GM12892 (cell line): ENCODE data around the gene ABCC6. TPM values are rescaled to one million over a fixed set of nuclear protein-coding genes. Genes with fewer than 3 reads are reported as not detected.
"Not testable (repeated sequence)": the region's sequence is repeated elsewhere in the genome, so short reads cannot be mapped to it uniquely, and the experiment has no call there.

Experiments used
- DNase-seq: peaks from one replicate; pipeline ENCODE4 v3.0.0; 2011; ENCODE audit not compliant: insufficient read length
- FAIRE-seq: peaks from 2 replicates; lab custom pipeline; 2011; peaks lifted over from hg19 to GRCh38; lab: Jason Lieb, UNC
- polyA plus RNA-seq: library from polyadenylated mRNA; unstranded; fragments of >200 nt; gene quantifications from one replicate; pipeline ENCODE4 v1.2.1, GENCODE V29; 2012; ENCODE audit warnings: missing spikeins, inconsistent platforms; ENCODE audit not compliant: missing spikeins

ABCC6 gene
- 0.45 TPM for polyA plus RNA-seq

DNA sequence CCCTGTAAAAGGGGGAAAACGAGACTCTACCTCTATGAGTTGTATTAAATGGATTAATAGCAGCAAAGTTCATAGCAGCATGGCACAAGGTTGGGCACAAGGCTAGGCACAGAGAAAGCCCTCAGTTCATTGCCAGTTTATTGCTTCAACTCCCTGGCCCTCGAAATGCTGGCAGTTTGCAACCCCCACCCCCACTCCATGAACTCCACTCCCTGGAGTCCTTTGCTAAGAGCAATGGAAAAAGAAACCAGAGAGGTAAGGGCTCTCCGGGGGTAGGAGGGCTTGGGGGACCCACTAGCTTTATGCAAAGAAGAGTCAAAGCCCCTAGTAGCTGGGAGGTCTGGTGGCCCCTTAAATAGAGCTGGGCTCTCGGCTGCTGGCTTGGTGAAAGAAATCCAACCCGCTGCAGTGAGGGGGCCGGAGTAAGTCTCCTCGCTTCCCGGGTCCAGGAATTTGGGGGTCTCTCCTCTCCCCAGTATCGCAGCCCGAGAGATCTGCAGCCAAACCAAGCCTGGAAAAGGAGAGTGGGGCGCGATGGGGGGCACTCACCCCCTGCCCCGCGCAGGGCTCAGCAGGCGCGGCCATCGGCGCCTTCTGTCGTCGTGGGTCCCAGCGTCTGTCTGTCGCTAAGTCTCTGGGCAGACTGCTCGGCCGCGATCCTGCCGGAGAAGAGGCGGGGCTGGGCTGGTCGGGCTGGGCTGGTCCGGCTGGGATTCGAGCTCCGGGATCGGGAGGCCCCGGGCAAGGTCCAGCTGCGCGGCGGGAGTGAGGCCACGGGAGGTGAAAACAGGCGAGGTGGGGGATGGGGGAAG lies at the start of gene ABCC6:
Gene ABCC6, minus strand, starts transcription at position 645 of the 812 bp plus-strand sequence. Its CDS starts 60 bp downstream, at position 585.
- DNase-seq, FAIRE-seq: not testable (repeated sequence)

DNA sequence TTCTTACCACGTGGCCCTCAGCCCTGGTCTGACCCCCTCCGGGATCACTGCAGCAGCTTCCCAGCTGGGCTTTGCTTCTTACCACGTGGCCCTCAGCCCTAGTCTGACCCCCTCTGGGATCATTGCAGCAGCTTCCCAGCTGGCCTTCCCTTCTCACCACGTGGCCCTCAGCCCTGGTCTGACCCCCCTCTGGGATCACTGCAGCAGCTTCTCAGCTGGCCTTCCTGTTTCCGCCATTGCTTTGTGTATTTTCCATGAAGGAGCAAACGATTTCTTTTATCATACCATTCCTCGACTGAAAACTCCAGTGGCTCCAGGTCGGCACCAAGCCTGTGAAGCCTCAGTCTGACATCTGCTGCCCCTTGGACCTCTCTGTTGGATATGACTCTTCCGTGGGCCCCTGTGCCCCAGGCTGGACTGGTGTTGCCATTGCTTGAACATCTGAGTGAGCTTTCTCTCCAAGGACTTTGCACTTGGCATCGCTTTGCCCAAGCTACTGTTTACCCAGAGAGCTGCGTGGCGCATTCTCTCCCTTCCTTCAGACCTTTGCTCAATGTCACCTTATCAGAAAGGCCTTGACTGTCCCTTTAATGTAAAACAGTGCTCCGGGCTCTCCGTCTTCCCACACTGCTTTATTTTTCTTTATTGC lies 49.4 kb upstream of the ABCC6 start:
- FAIRE-seq, DNase-seq: not testable (repeated sequence)

DNA sequence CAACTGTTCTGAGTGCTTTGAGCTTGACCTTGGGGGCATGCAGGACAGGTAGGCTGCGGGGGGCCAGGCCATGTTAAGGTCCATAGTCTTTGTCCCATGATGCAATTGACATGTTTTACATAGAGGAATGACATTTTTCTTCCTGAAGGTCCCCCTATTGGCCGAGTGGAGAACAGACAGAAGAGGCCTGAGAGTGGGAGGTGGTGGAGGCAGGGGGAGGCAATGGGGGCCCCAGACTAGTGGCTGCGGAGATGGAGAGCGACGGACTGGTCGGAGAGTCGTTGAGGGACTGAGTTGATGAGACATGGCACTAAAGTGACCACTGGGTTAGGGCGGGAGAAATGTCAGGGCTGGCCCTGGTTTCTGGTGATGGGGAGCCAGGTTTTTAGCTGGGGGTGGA lies 48.4 kb upstream of the ABCC6 start:
- not testable (repeated sequence) for DNase-seq, FAIRE-seq

DNA sequence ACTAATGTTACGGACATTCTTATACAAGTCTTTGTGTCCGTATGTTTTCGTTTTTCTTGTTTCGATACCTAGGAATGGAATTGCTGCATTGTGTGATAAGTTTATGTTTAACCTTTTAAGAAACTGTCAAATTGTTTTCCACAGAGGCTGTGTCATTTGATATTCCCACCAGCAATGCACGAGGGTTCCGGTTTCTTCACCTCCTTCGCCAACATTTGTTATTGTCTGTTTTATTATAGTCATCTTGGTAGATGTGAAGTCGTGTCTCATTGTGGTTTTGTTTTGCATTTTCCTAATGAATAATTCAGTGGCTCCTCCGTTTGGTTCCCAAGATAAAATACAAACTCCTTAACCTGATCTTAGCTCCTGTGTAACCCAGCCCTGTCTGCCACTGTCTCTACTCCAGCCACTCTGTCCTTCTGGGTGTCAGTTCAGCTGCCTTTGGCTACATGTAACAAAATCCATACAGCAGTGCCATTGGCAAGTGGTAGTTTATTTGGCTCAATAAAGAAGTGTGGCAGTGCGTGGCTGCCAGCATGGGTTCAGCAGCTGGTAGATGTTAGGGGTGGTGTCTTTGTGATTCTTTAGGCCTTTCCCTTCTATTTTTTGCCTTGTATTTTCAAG lies 45.0 kb upstream of the ABCC6 start:
- not testable (repeated sequence) for FAIRE-seq, DNase-seq

DNA sequence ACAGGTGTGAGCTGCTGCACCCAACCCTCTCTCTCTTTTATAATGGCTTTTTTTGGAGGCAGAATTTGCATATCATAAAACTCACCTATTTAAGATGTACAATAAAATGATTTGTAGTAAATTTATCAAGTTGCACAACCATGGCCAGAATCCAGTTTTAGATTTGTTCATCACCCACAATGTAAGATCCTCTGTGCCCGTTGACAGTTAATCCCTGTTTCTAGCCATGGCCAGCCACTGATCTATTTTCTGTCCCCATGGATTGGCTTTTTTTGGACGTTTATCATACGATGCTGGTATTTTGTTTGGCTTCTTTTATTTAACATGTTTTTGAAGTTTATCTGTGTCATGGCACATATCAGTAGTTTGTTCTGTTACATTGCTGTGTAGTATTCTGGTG lies 44.4 kb upstream of the ABCC6 start:
- not testable (repeated sequence) for DNase-seq, FAIRE-seq

DNA sequence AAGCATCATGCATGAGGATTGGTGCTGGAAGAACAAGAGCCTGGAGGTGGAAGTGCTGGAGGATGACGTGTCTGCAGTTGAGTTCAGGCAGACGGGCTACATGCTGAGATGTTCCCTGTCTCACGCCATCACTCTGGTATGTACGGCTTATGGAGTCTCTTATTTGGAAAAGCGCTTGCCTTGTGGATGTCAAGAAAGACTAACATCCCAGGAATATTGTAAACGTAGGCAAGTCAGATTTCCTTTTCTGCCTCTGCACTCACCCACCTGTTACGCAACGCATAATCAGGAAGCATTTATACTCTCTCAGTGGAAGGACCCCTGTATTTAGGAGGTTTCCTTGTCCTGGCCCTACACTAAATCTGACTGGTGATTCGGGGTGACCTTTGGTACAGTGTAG lies 41.8 kb upstream of the ABCC6 start:
- not testable (repeated sequence) for DNase-seq, FAIRE-seq

DNA sequence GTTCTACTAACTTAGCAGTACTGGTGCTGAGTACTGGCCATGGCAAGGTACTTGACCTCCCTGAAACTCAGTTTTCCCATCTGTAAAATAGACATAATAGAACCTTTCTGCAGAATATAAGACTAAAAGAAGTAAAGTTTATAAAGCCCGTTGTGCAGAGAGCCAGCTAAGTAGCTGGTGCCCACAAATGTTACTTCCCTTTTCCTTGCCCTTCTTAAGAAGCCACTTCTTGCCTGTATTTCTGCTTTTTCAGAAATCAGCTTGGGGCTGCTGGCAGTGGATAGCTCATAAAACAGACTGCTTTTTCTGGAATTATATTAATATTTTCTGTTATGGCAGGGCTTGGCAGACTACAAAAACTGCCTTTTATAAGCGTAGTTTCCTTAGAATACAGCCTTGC lies 40.7 kb upstream of the ABCC6 start:
- not testable (repeated sequence) for DNase-seq, FAIRE-seq

DNA sequence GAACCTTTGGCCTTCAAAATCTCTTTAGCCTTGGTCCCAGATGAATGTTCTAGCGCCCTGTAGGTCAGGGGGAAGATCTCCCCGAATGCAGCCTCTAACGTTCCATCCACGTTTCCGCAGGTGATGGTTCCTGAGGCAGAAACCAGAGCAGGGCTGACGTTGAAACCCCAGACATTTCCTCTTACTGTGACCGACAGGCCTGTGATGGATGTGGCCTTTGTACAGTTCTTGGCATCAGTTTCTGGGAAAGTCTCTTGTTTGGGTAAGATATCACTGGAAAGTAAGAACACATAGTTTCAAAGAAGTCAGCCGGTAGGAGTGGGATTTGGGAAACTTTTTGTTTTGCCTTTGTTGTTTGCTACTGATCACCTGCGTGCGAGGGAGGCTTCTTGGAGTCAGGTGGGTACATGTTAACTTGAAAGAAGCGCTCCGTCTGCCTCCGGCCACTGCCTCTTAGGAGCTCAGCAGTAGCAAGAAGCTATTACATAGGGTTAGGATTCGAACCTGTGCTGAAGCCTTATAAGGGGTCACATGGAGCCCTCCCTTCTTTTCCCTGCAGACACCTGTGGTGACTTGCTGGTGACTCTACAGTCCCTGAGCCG lies 39.8 kb upstream of the ABCC6 start:
- FAIRE-seq, DNase-seq: not testable (repeated sequence)

DNA sequence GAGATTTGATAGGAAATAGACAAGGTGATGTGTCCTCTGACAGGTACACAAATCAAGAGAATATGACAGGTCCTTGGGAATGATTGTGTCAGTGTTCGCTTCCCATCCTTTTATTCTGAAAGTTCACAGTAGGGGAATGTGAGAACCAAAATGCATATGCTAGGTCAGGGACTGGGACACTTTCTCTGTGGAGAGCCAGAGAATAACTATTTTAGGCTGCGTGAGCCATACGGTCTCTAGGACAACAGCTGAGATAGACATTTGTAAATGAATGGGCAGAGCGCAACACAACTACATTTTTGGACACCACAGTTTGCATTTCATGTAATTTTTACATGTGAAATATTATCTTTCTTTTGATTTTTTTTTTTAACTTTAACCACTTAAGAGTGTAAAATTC lies 36.7 kb upstream of the ABCC6 start:
- DNase-seq, FAIRE-seq: not testable (repeated sequence)

DNA sequence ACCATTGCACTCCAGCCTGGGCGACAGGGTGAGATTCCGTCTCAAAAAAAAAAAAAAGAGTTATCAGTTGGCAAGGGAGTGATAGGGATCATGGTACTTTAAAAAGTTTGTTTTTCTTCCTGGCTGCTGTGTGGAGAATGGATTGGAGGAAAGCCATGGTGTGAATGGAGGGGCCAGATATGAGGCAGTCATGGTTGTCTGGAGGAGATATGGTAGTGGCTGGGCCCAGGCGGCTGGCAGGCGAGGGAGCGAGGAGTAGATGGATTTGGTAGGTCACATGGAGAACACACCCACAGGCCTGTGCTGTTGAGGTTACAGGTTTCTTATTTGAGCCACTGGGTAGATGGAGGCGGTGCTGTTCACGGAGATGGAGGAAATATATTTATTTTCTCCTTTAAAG lies 35.5 kb upstream of the ABCC6 start:
- FAIRE-seq, DNase-seq: not testable (repeated sequence)

DNA sequence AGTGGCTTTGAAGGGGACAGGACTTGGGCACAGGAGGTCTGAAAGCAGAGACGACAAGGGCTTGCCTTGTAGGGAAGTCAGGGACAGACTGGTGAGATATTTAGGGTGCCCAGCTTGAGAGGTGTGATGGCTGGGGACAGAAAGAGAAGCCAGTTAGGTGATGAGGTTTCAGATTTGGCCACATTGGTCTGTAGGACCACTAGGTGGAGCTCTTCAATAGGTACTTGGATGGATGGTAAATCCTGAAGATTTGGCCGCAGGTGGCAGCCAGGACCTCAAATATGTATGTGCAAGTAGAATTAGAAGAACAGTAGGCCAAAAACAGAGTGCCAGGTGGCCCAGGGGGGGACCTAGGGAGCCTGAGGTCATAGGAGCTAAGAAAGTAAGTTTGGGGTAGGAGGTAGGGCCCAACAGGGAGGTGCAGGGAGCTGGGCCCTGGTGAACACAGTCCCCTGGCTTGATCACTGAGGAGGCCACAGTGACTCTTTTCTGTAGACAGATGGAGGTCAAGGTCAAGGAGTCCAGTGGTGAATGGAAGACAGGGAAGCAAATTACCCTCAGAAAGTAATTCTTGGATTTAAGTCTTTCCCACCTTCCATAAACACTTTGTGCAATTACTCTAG lies 34.1 kb upstream of the ABCC6 start:
- FAIRE-seq, DNase-seq: not testable (repeated sequence)

DNA sequence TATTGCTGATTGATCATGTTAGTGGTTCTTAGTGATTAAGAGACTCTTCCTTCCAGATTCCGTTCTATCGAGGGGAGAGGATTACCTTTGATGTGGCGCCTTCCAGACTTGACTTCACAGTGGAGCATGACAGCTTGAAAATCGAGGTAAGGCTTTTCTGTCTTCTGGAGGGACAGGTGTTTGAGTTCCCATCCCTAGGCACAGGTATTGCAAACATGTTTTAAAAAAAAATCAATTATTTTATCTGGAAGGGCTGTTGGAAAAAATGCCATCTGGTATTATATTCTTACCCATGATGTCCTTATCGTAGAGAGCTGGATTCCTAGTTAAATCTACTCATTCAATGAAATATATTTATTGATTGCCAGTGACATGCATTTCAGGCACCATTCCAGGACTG lies 29.1 kb upstream of the ABCC6 start:
- not testable (repeated sequence) for FAIRE-seq

DNA sequence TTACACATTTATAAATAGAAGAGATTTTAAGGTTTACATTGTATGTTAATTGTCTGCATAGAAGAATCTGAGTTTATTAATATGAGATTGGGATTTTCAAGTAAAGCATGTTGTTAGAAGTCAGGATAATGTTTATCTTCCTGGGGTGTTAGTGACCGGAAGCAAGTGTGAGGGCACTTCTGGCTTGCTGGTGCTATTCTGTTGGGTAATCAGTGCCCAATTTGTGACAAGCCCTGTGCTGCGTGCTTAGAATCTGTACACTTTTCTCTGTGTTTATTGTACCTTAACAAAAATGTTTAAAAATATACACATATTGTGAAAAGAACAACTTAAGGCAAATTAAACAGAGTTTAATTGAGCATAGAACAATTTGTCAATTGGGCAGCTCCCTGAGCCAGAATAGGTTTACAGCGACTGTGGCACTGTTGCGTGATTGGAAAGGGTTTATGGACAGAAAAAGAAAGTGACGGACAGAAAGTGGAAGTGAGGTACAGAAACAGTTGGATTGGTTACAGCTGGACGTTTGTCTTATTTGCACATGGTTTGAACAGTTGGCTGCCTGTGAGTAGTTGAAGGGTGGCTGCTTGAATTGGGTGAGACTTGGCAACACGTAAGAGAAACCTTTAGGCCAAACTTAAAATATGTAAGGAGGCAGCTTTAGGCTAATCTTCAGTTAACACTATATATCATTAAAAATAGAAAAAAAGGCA lies 26.5 kb upstream of the ABCC6 start:
- DNase-seq, FAIRE-seq: not testable (repeated sequence)

More for the DNA sequence above, 29.1 kb upstream of the ABCC6 start:
- DNase-seq: not testable (repeated sequence)

DNA sequence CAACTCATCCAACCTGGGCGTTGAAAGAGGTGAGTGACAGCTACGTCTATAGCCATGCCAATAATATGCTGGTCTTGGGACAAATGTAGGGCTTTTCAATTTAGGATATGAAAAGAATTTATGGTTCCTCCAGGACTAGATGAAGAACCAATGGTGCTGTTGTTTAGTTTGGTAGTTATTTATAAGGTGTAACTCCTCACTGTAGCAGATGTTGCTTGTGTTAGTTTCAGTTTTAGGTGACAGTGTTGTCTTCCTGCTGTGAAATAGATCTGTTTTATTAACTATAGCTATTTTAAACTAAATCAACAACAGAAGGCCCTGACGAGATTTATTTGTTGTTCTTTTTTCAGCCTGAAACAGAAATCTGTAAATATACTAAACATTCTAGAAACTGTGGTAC lies 24.1 kb upstream of the ABCC6 start:
- DNase-seq, FAIRE-seq: not testable (repeated sequence)

DNA sequence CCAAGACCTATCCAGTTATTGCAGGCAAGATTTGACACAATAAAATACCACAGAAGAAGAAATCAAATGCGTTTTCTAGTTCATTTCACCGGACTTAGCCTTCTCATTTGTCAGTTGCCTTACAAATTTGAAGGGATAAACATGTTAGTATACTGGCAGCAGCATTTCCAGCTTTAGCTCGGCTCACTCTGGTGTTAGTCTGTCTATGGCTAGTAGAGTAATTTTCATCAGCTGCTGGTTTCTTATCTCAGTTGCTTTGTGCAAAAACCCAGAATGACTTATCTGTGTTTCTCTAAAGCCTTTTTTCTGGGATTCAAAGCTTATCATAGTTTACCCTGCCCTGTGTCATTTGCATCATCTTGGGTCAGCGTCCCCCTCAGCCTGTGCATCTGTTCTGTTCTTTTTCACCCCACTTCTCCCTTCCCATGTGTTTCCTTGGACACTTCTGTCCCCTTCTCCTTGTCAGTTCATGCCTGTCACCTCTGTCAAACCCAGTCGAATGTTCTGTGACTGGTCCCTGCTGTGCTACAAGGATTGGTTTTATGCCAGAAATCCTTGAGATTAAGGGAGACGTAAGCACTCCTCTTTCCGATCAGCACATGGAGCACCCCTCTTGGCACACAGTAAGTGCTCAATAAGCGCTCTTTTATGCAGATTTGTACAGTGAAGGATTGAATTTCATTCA lies 23.4 kb upstream of the ABCC6 start:
- not testable (repeated sequence) for FAIRE-seq, DNase-seq

DNA sequence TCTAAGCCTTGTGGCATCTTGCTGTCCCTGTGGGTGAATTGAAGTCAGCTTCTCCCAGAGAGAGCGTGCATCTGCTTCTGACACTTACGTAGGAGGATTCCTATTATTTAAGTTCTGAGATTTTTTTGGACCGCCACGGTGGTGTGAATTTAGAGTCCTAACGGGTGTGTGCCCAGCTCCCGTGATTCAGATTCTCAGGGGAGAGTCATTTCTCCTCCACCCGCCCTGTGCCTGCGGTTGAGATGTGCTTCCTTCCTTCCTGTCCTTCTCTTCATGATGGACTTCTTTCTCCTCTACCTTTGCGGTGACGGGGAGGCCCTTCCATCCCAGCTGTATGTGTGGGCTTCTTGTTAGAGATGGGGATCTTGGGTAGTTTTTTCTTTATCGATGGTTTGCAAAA lies 20.6 kb upstream of the ABCC6 start:
- not testable (repeated sequence) for FAIRE-seq, DNase-seq

DNA sequence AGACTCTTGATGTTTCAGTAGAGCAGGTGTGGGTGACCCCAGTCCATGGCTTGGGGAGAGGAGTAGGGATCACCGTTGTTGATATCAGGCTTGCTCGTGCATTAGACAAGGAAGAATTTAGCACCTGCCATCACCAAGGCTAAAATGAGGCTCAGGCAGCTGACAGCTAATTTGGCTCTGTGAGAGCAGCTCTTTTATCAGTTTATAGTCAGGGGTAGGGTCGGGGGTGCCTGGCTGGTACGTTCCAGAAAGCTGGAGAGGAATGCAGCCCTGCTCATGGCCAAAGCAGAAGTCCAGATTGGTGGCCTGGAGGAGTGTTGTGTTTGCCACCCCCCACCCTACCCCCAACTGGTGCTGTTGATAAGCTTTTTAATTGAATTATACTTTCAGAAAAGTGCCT lies 17.4 kb upstream of the ABCC6 start:
- DNase-seq, FAIRE-seq: not testable (repeated sequence)

DNA sequence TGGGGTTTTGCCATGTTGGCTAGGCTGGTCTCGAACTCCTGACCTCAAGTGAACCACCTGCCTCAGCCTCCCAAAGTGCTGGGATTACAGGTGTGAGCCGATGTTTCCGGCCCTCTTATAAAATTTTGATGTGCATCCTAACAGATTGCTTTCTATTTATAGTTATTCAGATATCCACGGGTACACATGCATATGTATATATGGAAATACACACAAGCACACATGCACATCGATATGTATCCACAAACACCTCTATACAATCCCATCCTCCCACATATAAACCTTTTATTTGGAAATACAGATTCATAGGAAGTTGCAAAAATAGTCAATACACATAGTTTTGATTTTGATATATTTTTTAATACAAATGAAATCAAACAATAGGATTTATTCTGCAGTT lies 14.4 kb upstream of the ABCC6 start:
- not testable (repeated sequence) for DNase-seq, FAIRE-seq
